Loucy (cell line): Measurements from ENCODE around the gene XAB2.

Experiments
- CTCF ChIP-seq: fragments of 200-600 bp; sonication (generic); conservative IDR thresholded peaks from 2 replicates; pipeline ENCODE4 v1.5.1; 2014; ENCODE audit warnings: mild to moderate bottlenecking, antibody characterized with exemption, low read length
- EZH2phosphoT487 ChIP-seq: fragments of 200-600 bp; IDR thresholded peaks from 2 replicates; pipeline ENCODE4 v1.6.1; 2018; ENCODE audit warnings: antibody characterized with exemption, mild to moderate bottlenecking, moderate library complexity, borderline replicate concordance

- TF ChIP-seq CTCF = no peak
- no peak for TF ChIP-seq EZH2phosphoT487
Observed at GRCh38 chr19:7625763-7626372, 3.5 kb downstream of the XAB2 start.
